K562 (cell line): ENCODE data around the gene FAM107B. TPM values are rescaled to one million over a fixed set of nuclear protein-coding genes. Genes with fewer than 3 reads are reported as not detected.

Source experiments
- ATAC-seq: fragments of 200-7000 bp; cut with Tn5 transposase; 3 replicates; pipeline ENCODE4 v1.9.1; 2020; ENCODE audit warnings: moderate library complexity
- BruUV-seq: library from RNA; stranded (reverse); fragments of 400-500 nt; replicated peaks from 2 replicates; lab custom pipeline; 2021; lab: Mats Ljungman, UMichigan
- CTCF ChIA-PET: fragments of 300-600 bp; formaldehyde crosslinking; extraction: SDS; loops from one replicate; lab custom pipeline; 2021; ENCODE audit warnings: low intra/inter-chr PET ratio; lab: Yijun Ruan, JAX
- POLR2A ChIA-PET: fragments of 300-600, 350-650 bp; sonication (Branson Sonifier 250); formaldehyde crosslinking; extraction: SDS; loops from one replicate; lab custom pipeline; 2021; ENCODE audit warnings: antibody characterized with exemption, inconsistent platforms; lab: Yijun Ruan, JAX
- DNase-seq, 4 experiments: peaks; one replicate each; pipeline versions ENCODE4 v3.0.0 to v3.0.0-alpha.2; 2011 to 2018; ENCODE audit warnings: low spot score in 3 of 4, mixed read lengths in 3 of 4; ENCODE audit errors: extremely low read depth in 1 of 4
- FAIRE-seq: peaks from 2 replicates; lab custom pipeline; 2011; peaks lifted over from hg19 to GRCh38; lab: Jason Lieb, UNC
- H2AFZ ChIP-seq: 2 replicates; pipeline ENCODE4 v1.6.0; 2011; ENCODE audit warnings: low read depth, low read length, control low read depth, inconsistent platforms
- H3K27ac ChIP-seq: fragments of 200-600 bp; 3 replicates; pipeline ENCODE4 v1.8.0; 2011; ENCODE audit warnings: low read depth, mild to moderate bottlenecking, control low read depth, inconsistent platforms, low read length, moderate library complexity, mixed read lengths; ENCODE audit errors: extremely low read depth
- H3K27me3 ChIP-seq, 2 experiments: fragments of 300-600 bp in 1 of 2; 2 replicates in 1 of 2; 3 replicates in 1 of 2; pipeline versions ENCODE4 v1.6.0 to v1.8.0; 2011; ENCODE audit warnings: inconsistent platforms in 2 of 2, low read length in 2 of 2, mild to moderate bottlenecking in 1 of 2, mixed read lengths in 1 of 2, moderate library complexity in 1 of 2; ENCODE audit not compliant: control insufficient read depth in 2 of 2, insufficient read depth in 2 of 2
- H3K36me3 ChIP-seq: fragments of 300-600 bp; 3 replicates; pipeline ENCODE4 v1.8.0; 2011; ENCODE audit warnings: mild to moderate bottlenecking, low read length, inconsistent platforms; ENCODE audit not compliant: control insufficient read depth, insufficient read depth
- H3K4me1 ChIP-seq, 2 experiments: fragments of 200-600 bp in 1 of 2; replicated peaks in 1 of 2; 2 replicates in 1 of 2; 3 replicates in 1 of 2; pipeline versions ENCODE4 v1.5.1 to v1.8.0; 2011; ENCODE audit warnings: inconsistent platforms in 2 of 2, low read length in 2 of 2, mild to moderate bottlenecking in 1 of 2, mixed read lengths in 1 of 2, moderate library complexity in 1 of 2; ENCODE audit not compliant: control insufficient read depth in 2 of 2, insufficient read depth in 2 of 2
- H3K4me2 ChIP-seq: 2 replicates; pipeline ENCODE4 v1.6.1; 2011; ENCODE audit warnings: low read length, control low read depth, inconsistent platforms, mixed read lengths; ENCODE audit not compliant: insufficient read depth
- H3K4me3 ChIP-seq: fragments of 200-600 bp; sonication (generic), shearing (Covaris generic); 2 replicates; pipeline ENCODE4 v1.5.1; 2016; ENCODE audit warnings: control low read depth, inconsistent platforms
- H3K79me2 ChIP-seq: fragments of 200-600 bp; 3 replicates; pipeline ENCODE4 v1.8.0; 2011; ENCODE audit warnings: low read length, inconsistent platforms; ENCODE audit not compliant: control insufficient read depth, insufficient read depth
- H3K9ac ChIP-seq, 2 experiments: 2 replicates each; pipeline versions ENCODE4 v1.6.0 to v1.6.1; 2011; ENCODE audit warnings: low read depth in 2 of 2, low read length in 2 of 2, control low read depth in 1 of 2, inconsistent platforms in 1 of 2, mild to moderate bottlenecking in 1 of 2, mixed read lengths in 1 of 2; ENCODE audit not compliant: insufficient read depth in 1 of 2
- H3K9me1 ChIP-seq: one replicate; pipeline ENCODE4 v1.6.0; 2011; ENCODE audit warnings: inconsistent platforms, mild to moderate bottlenecking, low read length, moderate library complexity; ENCODE audit not compliant: control insufficient read depth, insufficient read depth
- H3K9me3 ChIP-seq: replicated peaks from 2 replicates; pipeline ENCODE4 v1.5.1; 2011; ENCODE audit warnings: low read depth, low read length, inconsistent platforms; ENCODE audit not compliant: control insufficient read depth, insufficient read depth
- H4K20me1 ChIP-seq: replicated peaks from 2 replicates; pipeline ENCODE4 v1.6.1; 2011; ENCODE audit warnings: low read length, inconsistent platforms, mixed read lengths; ENCODE audit not compliant: control insufficient read depth, insufficient read depth
- ADNP ChIP-seq: fragments of 200-800 bp; sonication (Bioruptor generic); IDR thresholded peaks from 2 replicates; pipeline ENCODE4 v1.6.1; 2016; ENCODE audit warnings: missing genetic modification characterization, missing compliant biosample characterization
- CTCF ChIP-seq, 3 experiments: IDR thresholded peaks in 2 of 3; conservative IDR thresholded peaks in 1 of 3; 2 replicates each; pipeline ENCODE4 v1.5.1; 2011 to 2012; ENCODE audit warnings: low read length in 3 of 3, mild to moderate bottlenecking in 3 of 3, control low read depth in 2 of 3, improper control_type of control experiment in 1 of 3, inconsistent platforms in 1 of 3, low read depth in 1 of 3, mixed read lengths in 1 of 3, moderate library complexity in 1 of 3; ENCODE audit not compliant: insufficient read depth in 2 of 3
- FOXP1 ChIP-seq: sonication (generic); formaldehyde crosslinking; IDR thresholded peaks from 2 replicates; pipeline ENCODE4 v1.8.0; 2022; ENCODE audit warnings: mild to moderate bottlenecking, missing genetic modification reagents
- FUS ChIP-seq: fragments of 200-400 bp; formaldehyde crosslinking; optimal IDR thresholded peaks from 2 replicates; pipeline ENCODE3; 2017; ENCODE audit warnings: low read depth, low read length
- GATA2 ChIP-seq: sonication (generic); formaldehyde crosslinking; IDR thresholded peaks from 2 replicates; pipeline ENCODE4 v1.4.0; 2020; ENCODE audit warnings: mild to moderate bottlenecking, missing genetic modification reagents
- JUNB ChIP-seq: fragments of 450-650 bp; formaldehyde crosslinking; conservative IDR thresholded peaks from 2 replicates; pipeline ENCODE4 v1.4.0; 2020; ENCODE audit warnings: mild to moderate bottlenecking
- L3MBTL2 ChIP-seq: fragments of 450-650 bp; IDR thresholded peaks from 2 replicates; pipeline ENCODE4 v1.6.1; 2016; ENCODE audit warnings: mild to moderate bottlenecking, moderate library complexity
- POLR2G ChIP-seq: fragments of 200-400 bp; formaldehyde crosslinking; IDR thresholded peaks from 2 replicates; pipeline ENCODE4 v1.6.1; 2017; ENCODE audit warnings: low read depth, mild to moderate bottlenecking, antibody characterized with exemption, low read length, moderate library complexity
- RAD21 ChIP-seq, 2 experiments: fragments of 250-450 bp in 1 of 2; fragments of 450-650 bp in 1 of 2; sonication (Bioruptor Pico) in 1 of 2; formaldehyde crosslinking in 1 of 2; IDR thresholded peaks in 1 of 2; conservative IDR thresholded peaks in 1 of 2; 2 replicates each; pipeline versions ENCODE4 v1.4.0 to v1.8.0; 2020 to 2022; ENCODE audit warnings: mild to moderate bottlenecking in 2 of 2, moderate library complexity in 1 of 2
- ZNF277 ChIP-seq: fragments of 250-450 bp; sonication (Bioruptor Pico); IDR thresholded peaks from 2 replicates; pipeline ENCODE4 v1.8.0; 2022; ENCODE audit warnings: inconsistent platforms, mild to moderate bottlenecking, moderate library complexity, borderline replicate concordance
- WGBS: fragments of 100-300 bp; shearing (Covaris generic); methylation state at CpG from one replicate; pipeline ENCODE4 v1.1.6; 2016; ENCODE audit warnings: low coverage, mixed read lengths; ENCODE audit not compliant: insufficient coverage; ENCODE audit errors: missing lambda C conversion rate; 5-methylcytosine and 5-hydroxymethylcytosine counted together
- in situ Hi-C: fragments of 300-500 bp; cut with MboI; formaldehyde crosslinking; loops from 4 replicates; pipeline ENCODE4 v1.15.0; 2018; ENCODE audit warnings: inconsistent platforms, mixed read lengths
- intact Hi-C: fragments of 100-400 bp; cut with micrococcal nuclease; formaldehyde crosslinking; loops from 2 replicates; pipeline ENCODE4 v1.14.2; 2022
- polyA plus RNA-seq, 8 experiments: library from polyadenylated mRNA; depleted of rRNA in 4 of 8; stranded (reverse) in 5 of 8; unstranded in 3 of 8; fragments of >200 nt; fragmentation: Nextera tagmentation in 2 of 8; fragmentation: Illumina TruSeq in 1 of 8; extraction: Ambion mirVana in 2 of 8; extraction: Trizol in 1 of 8; gene quantifications; 2 replicates each; pipeline versions ENCODE4 v1.2.1 to v1.2.3, GENCODE V29; 2011 to 2014; ENCODE audit warnings: inconsistent platforms in 1 of 8, missing spikeins in 1 of 8
- total RNA-seq, 7 experiments: library from RNA; depleted of rRNA in 6 of 7; stranded (reverse); fragments of >200 nt in 6 of 7; fragmentation: Illumina TruSeq in 2 of 7; extraction: Trizol in 2 of 7; gene quantifications; 2 replicates each; pipeline versions ENCODE4 v1.2.1 to v1.2.3, GENCODE V29; 2011 to 2021; ENCODE audit warnings: low replicate concordance in 1 of 7

Gene FAM107B
- total and polyA plus RNA-seq, 9 of the 15 experiments (the other 6 are each of a cell fraction or from before 2014, with no cell fraction given): 0.40 to 2.8 (median 1.4) TPM

DNA sequence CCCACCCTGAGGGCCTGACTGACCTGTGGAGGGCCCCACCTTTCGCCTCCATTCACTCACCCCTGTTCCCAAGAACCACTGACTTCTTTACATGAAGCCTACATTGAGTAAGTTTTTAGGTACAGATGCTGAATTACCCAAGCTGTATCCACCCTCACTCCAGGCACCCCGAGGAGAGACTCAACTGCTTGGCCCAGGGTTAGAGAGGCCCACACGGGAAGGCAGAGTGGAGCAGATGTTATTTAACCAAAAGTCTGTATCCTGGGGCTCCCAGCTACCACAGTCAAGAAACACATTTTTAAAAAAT is 230.8 kb downstream of the FAM107B start (continued):
- no peak for TF ChIP-seq FOXP1 (CRISPR knock-in tag)
- no peak for TF ChIP-seq POLR2G
- TF ChIP-seq GATA2 (CRISPR knock-in tag): no peak
- TF ChIP-seq, all 486 proteins: peak for 0

- intact Hi-C loops: no loop called here
- H2AFZ ChIP-seq: no peak overlapping the region
Measured at GRCh38 chr10:14543046-14543903, 231.4 kb downstream of the FAM107B start.

More at GRCh38 chr10:14543046-14543903, 231.4 kb downstream of the FAM107B start:
- Histone ChIP-seq H3K9me1 (no peaks in the 10 kb centered on the region), H3K27me3 (peaks cover 10 to 36% of the 10 kb centered on the region in 2 experiments; a peak in 3 of 5 replicates), H3K4me1 (peaks cover 0 to 4% of the 10 kb centered on the region in 2 experiments; a peak in 2 of 5 replicates), H3K79me2 (no peaks in the 10 kb centered on the region), H3K9me3 (no peaks in the 10 kb centered on the region), H3K9ac (no peak overlapping the region), H3K27ac (no peak overlapping the region), H3K4me2 (no peak overlapping the region), H3K4me3 (no peak overlapping the region), H4K20me1 (no peaks in the 10 kb centered on the region; the same call in 1 of the 2 replicates), H3K36me3 (no peaks in the 10 kb centered on the region)
- no TSS peak for BruUV-seq
- no peak for TF ChIP-seq L3MBTL2
- TF ChIP-seq ADNP: no peak
- peak in 1 of 2 experiments; percentile 28; a peak in 2 of 4 replicates for TF ChIP-seq RAD21 (CRISPR knock-in tag; conservative IDR thresholded peaks at IDR 0.05 in 1 of 2, IDR thresholded peaks at IDR 0.05 in 1 of 2)
- TF ChIP-seq CTCF (IDR thresholded peaks at IDR 0.05 in 2 of 3, conservative IDR thresholded peaks at IDR 0.05 in 1 of 3; ENCODE audit: insufficient read depth in 2 of 3, low read depth in 1 of 3, low read length in 3 of 3): peak; percentile 6 to 48 (median 27); a peak in 3 of 6 replicates
- TF ChIP-seq JUNB (CRISPR knock-in tag): no peak
- no peak for TF ChIP-seq ZNF277 (CRISPR knock-in tag)
- TF ChIP-seq FUS: no peak
- DNase-seq (no peak), FAIRE-seq (no peak), ATAC-seq (peak; percentile 34; the same call in 1 of the 3 replicates)
- in situ Hi-C loops: no loop called here
- WGBS: 2% methylated on average over 11 of the region's 11 CpGs
- CTCF ChIA-PET: interaction anchor here (0.6 kb wide), 2 partner anchors 652 to 756 kb away, joined by 3 read pairs; no protein-coding TSS in a partner anchor
- POLR2A ChIA-PET: interaction anchor here (0.5 kb wide), 1 partner anchor 295 kb away, joined by 3 read pairs; no protein-coding TSS in a partner anchor
